CD4-positive, alpha-beta T cell treated with Interleukin-17A for 1 hour (primary cell): Measurements from ENCODE around the gene IFNK.

Experiments used
- DNase-seq: peaks from one replicate; pipeline ENCODE4 v3.0.0-alpha.2; 2020

IFNK gene

GRCh38 chr9:27573634-27574590, 49.8 kb downstream of the IFNK start:
- peak; percentile 99 for DNase-seq
